GM13976 (cell line): ENCODE measurements around the gene SRD5A2.

Experiments used
- DNase-seq: peaks from one replicate; pipeline ENCODE4 v3.0.0; 2012; ENCODE audit warnings: low spot score
- CTCF ChIP-seq: IDR thresholded peaks from 2 replicates; pipeline ENCODE4 v1.5.1; 2012; ENCODE audit warnings: borderline replicate concordance, mild to moderate bottlenecking; ENCODE audit not compliant: insufficient read depth; ENCODE audit errors: extremely low read depth, missing control alignments, control extremely low read depth
- in situ Hi-C: fragments of 300-500 bp; cut with MboI; formaldehyde crosslinking; loops from one replicate; pipeline ENCODE4 v1.12.0; 2022; ENCODE audit warnings: low sequenced_read_pairs, mixed read lengths, inconsistent platforms; ENCODE audit not compliant: unreplicated experiment

SRD5A2 gene

GRCh38 chr2:31556940-31557339, 23.8 kb downstream of the SRD5A2 start:
- in situ Hi-C loops, result no loop called here
- DNase-seq, result no peak
- TF ChIP-seq CTCF, result no peak

- DNase-seq, result no peak
- TF ChIP-seq CTCF, result no peak
- in situ Hi-C loops, result no loop called here
These were observed 24.6 kb downstream of the SRD5A2 start for GRCh38 chr2:31555967-31556706.

DNA sequence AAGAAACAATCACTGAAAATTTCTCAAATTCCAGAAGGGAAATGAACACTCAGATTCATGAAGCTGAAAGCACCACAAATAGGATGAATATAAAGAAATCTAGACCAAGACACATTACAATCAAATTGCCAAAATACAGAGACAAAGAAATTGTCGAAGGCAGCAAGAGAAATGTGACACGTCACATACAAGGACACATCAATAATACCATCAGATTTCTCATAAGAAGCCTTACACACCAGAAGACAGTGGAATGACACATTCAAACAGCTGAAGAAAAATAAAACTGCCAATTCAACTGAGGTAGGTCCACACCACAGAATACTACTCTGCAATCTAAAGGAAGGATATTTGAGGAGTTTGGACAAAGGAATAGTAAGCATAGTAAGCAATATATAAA, 27.4 kb downstream of the SRD5A2 start:
- no peak for DNase-seq
- TF ChIP-seq CTCF, result no peak
- in situ Hi-C loops, result no loop called here

DNA sequence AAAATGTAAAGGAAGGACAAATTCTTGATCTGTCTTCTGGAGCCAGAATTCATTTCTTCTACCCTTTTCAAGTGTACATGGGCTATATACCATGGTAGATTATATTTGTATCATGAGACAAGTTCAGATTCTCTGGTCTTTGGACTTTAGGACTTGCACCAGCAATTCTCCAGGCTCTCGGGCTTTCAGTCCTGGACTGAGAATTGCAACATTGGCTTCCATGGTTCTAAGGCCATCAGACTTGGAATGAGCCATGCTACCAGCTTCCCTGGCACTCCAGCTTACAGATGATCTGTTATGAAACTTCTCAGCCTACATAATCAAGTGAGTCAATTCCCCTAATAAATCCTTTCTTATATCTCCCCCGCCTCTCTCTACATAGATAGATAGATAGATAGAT, 33.3 kb downstream of the SRD5A2 start:
- in situ Hi-C loops, result no loop called here
- DNase-seq, result no peak
- TF ChIP-seq CTCF, result no peak

DNA sequence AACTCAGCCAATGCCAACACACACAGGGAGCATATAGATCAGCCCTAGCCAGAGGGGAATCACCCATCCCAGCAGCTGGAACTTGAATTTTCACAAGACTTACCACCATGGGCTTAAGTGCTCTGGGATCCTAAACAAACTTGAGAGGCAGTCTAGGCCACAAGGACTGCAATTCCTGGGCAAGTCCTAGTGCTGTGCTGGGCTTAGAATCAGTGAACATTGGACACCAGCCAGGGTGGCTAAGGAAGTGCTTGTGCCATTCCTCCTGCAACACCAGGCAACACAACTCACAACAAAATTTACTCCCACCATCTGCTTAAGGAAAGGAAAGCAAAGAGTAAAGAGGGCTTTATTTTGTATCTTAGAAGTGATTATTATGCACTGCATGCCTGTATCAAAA, 38.9 kb downstream of the SRD5A2 start:
- in situ Hi-C loops, result no loop called here
- TF ChIP-seq CTCF, result no peak
- DNase-seq, result no peak

DNA sequence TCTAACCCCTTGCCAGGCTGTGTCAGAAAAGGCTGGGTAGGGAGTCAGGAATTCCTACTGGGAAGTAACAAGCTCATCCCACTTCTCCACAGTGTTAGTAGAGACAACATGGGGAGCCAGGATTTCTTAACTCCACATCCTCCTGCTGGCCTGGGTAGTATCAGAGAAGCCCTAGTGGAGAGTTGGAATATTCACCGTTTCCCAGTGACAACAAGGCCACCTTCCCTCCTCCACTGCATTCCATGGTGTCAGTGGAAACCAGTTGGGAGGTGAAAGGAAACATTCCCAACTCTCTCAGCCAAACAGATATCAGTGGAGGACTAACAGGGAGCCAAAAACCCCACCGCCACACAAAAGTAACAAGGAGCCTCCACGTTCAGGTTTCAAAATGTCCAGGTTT, 41.2 kb downstream of the SRD5A2 start:
- no peak for TF ChIP-seq CTCF
- DNase-seq, result no peak
- in situ Hi-C loops, result no loop called here
